Loucy (cell line): Measurements from ENCODE around the gene ADISSP.

ENCODE experiments used
- EZH2phosphoT487 ChIP-seq: fragments of 200-600 bp; IDR thresholded peaks from 2 replicates; pipeline ENCODE4 v1.6.1; 2018; ENCODE audit warnings: antibody characterized with exemption, mild to moderate bottlenecking, moderate library complexity, borderline replicate concordance
- TF ChIP-seq, protein P1 (sequence below): fragments of 200-600 bp; sonication (generic); conservative IDR thresholded peaks from 2 replicates; pipeline ENCODE4 v1.5.1; 2014; ENCODE audit warnings: mild to moderate bottlenecking, antibody characterized with exemption, low read length

DNA sequence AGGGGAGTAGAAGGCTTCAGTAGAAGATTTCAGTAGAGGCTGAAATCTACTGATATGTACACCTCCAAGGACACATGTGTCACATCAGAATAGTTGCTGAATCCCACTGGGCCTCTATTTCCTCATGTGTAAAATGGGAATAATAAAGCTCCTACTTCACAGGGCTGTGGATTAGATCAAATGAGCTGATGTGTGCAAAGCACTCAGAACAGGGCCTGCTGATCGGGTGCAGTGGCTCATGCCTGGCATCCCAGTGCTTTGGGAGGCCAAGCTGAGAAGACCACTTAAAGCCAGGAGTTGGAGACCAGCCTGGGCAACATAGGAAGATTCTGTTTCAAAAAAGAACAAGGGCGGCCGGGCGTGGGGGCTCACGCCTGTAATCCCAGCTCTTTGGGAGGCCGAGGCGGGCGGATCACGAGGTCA is 44.7 kb upstream of the ADISSP start:
- TF ChIP-seq, protein P1, sequence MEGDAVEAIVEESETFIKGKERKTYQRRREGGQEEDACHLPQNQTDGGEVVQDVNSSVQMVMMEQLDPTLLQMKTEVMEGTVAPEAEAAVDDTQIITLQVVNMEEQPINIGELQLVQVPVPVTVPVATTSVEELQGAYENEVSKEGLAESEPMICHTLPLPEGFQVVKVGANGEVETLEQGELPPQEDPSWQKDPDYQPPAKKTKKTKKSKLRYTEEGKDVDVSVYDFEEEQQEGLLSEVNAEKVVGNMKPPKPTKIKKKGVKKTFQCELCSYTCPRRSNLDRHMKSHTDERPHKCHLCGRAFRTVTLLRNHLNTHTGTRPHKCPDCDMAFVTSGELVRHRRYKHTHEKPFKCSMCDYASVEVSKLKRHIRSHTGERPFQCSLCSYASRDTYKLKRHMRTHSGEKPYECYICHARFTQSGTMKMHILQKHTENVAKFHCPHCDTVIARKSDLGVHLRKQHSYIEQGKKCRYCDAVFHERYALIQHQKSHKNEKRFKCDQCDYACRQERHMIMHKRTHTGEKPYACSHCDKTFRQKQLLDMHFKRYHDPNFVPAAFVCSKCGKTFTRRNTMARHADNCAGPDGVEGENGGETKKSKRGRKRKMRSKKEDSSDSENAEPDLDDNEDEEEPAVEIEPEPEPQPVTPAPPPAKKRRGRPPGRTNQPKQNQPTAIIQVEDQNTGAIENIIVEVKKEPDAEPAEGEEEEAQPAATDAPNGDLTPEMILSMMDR, result no peak
- no peak for TF ChIP-seq EZH2phosphoT487
